Measurements from ENCODE around the gene SERBP1.

Gene SERBP1

GRCh38 chr1:67399199-67399993 is 30.8 kb downstream of the SERBP1 start:
- no peak for TF ChIP-seq CTCF (IDR thresholded peaks at IDR 0.05; ENCODE audit: low read depth, low read length)
- no peak overlapping the region for H3K4me3 ChIP-seq (ENCODE audit: low read depth, low read length)
- in situ Hi-C loops (cut with HindIII; ENCODE audit: low sequenced_read_pairs), result no loop called here
- no peak for DNase-seq (ENCODE audit: low read depth, low spot score)

DNA sequence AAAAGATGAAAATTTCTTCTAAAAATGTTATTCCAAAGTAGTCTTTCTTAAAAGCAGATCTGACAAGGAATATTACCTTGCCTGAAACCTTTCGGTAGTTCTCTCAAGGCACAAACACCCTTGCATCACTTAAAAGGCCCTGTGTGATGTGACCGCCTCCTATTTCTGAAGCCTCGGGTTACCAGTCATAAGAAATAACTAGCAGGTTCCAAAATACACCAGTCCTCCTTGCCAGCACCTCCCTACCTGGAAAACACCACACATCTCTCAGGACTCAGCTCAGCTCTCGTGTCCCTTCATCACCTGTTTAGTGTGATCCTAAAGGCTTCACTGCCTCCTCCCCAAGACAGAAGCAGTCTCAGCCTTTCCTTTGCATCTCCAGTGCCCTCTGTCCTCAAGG is 35.7 kb downstream of the SERBP1 start:
- DNase-seq (ENCODE audit: low read depth, low spot score), result no peak
- H3K4me3 ChIP-seq (ENCODE audit: low read depth, low read length), result no peak overlapping the region
- in situ Hi-C loops (cut with HindIII; ENCODE audit: low sequenced_read_pairs), result no loop called here
- no peak for TF ChIP-seq CTCF (IDR thresholded peaks at IDR 0.05; ENCODE audit: low read depth, low read length)

DNA sequence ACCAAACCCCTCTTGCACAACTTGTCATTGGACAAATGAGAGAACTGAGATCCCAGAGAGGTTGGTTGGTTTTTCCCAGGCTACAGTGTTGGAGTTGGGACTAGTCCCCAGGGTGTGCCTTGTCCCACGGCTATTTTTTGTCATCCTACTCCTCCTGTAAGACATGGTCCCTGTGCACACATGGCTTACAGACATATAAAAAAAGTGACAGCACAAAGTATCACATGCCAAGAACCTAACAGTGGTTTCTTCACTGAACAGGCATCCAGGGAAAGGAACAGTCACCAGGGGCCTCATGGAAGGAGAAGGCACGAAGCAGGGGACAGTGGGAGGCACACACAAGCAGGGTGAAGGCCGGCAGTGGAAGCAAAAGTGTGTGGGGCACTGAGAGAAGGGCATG is 36.5 kb downstream of the SERBP1 start:
- H3K4me3 ChIP-seq (ENCODE audit: low read depth, low read length), result no peak overlapping the region
- no peak for DNase-seq (ENCODE audit: low read depth, low spot score)
- in situ Hi-C loops (cut with HindIII; ENCODE audit: low sequenced_read_pairs), result no loop called here
- TF ChIP-seq CTCF (IDR thresholded peaks at IDR 0.05; ENCODE audit: low read depth, low read length), result no peak

- in situ Hi-C loops (cut with HindIII; ENCODE audit: low sequenced_read_pairs), result no loop called here
- H3K4me3 ChIP-seq (ENCODE audit: low read depth, low read length), result no peak overlapping the region
- no peak for DNase-seq (ENCODE audit: low read depth, low spot score)
- no peak for TF ChIP-seq CTCF (IDR thresholded peaks at IDR 0.05; ENCODE audit: low read depth, low read length)
These were observed 37.0 kb downstream of the SERBP1 start for GRCh38 chr1:67393240-67393639.

DNA sequence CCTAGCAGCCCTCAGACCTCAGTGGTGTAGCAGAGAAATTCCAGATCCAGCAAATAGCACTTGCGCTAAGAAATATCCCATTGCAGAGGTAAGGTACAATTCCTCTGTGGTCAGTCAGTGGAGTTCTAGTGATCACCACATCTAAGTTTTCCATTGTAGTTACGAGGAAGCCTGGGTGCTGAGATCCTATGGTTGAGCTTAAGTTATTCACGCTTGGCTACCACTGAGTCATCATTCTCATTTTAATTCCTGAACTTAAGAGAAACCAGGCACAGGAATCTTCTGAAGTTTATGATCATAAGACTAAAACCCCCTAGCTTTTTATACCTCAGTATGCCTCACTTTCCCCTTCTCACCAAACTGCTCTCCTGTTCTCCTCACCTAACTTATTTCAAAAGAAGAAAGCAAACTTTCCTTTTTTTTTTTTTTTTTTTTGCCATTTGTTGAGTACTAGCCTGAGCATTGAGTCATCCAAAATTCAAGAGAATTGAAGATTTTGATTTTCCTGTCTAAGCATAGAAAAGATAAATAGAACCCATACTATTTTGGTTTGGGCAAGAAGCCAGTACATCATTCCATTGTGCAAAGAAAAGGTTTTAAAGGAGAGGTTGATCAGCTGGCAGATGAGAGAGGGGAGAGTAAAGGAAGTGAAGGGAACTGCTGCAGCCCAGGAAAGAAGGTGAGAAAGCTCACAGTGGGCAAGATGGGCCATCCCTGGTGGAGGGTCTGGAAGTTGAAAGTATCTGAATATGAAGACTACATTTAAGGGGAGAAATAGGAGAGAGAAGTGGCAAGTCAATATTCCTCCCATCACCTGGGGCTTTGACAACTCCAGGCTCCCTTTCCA is 39.9 kb downstream of the SERBP1 start:
- TF ChIP-seq CTCF (IDR thresholded peaks at IDR 0.05; ENCODE audit: low read depth, low read length), result no peak
- DNase-seq (ENCODE audit: low read depth, low spot score), result peak; percentile 96
- in situ Hi-C loops (cut with HindIII; ENCODE audit: low sequenced_read_pairs), result no loop called here
- no peak overlapping the region for H3K4me3 ChIP-seq (ENCODE audit: low read depth, low read length)

DNA sequence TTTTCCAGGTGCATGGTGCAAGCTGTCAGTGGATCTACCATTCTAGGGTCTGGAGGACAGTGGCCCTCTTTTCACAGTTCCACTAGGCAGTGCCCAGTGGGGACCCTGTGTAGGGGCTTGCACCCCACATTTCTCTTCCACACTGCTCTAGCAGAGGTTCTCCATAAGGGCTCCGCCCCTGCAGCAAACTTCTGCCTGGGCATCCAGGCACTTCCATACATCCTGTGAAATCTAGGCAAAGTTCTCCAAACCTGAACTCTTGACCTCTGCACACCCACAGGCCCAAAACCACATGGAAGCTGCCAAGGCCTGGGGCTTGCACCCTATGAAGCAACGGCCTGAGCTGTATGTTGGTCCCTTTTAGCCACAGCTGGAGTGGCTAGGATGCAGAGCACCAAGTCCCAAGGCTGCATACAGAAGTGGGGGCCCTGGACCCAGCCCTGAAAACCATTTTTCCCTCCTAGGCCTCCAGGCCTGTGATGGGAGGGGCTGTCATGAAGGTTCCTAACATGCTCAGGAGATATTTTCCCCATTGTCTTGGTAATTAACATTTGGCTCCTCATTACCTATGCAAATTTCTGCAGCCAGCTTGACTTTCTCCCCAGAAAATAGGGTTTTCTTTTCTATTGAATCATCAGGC is 46.1 kb downstream of the SERBP1 start:
- TF ChIP-seq CTCF (IDR thresholded peaks at IDR 0.05; ENCODE audit: low read depth, low read length), result no peak
- in situ Hi-C loops (cut with HindIII; ENCODE audit: low sequenced_read_pairs), result no loop called here
- no peak for DNase-seq (ENCODE audit: low read depth, low spot score)
- no peak overlapping the region for H3K4me3 ChIP-seq (ENCODE audit: low read depth, low read length)
